ENCODE data around the gene ZSCAN10. TPM values are rescaled to one million over a fixed set of nuclear protein-coding genes. Genes with fewer than 3 reads are reported as not detected.

ZSCAN10 gene
- total and polyA plus RNA-seq, 9 of the 15 experiments (the other 6 are each of a cell fraction or from before 2014, with no cell fraction given): 0.22 TPM; not detected in 8

- no peak overlapping the region for H2AFZ ChIP-seq (ENCODE audit: low read depth, low read length)
- no peaks in the 10 kb centered on the region for H4K20me1 ChIP-seq (replicated peaks; ENCODE audit: control insufficient read depth, insufficient read depth, low read length)
- H3K4me3 ChIP-seq: no peak overlapping the region
- H3K9me3 ChIP-seq (replicated peaks; ENCODE audit: control insufficient read depth, insufficient read depth, low read depth, low read length): no peaks in the 10 kb centered on the region
- POLR2A ChIA-PET: interaction anchor here (2.1 to 2.6 kb wide), 2 partner anchors 9 to 11 kb away, joined by 7 to 17 read pairs; no protein-coding TSS in a partner anchor
- H3K9me1 ChIP-seq (ENCODE audit: control insufficient read depth, insufficient read depth, low read length): no peaks in the 10 kb centered on the region
- no peak for FAIRE-seq
- no peak for DNase-seq (ENCODE audit: extremely low read depth in 1 of 4, low spot score in 3 of 4)
- intact Hi-C loops (cut with micrococcal nuclease): no loop called here
- ATAC-seq: no peak
- H3K79me2 ChIP-seq (ENCODE audit: control insufficient read depth, insufficient read depth, low read length): peaks cover 20% of the 10 kb centered on the region
- peak overlapping the region in 1 of 2 experiments; percentile 1; a peak in 2 of 4 replicates for H3K9ac ChIP-seq (ENCODE audit: insufficient read depth in 1 of 2, low read depth in 2 of 2, low read length in 2 of 2)
- H3K4me1 ChIP-seq (replicated peaks in 1 of 2; ENCODE audit: control insufficient read depth in 2 of 2, insufficient read depth in 2 of 2, low read length in 2 of 2): peaks cover 0 to 45% of the 10 kb centered on the region in 2 experiments; a peak in 2 of 5 replicates
- CTCF ChIA-PET (ENCODE audit: low intra/inter-chr PET ratio): no interaction called here
- peaks cover 21% of the 10 kb centered on the region; the same call in 1 of the 3 replicates for H3K36me3 ChIP-seq (ENCODE audit: control insufficient read depth, insufficient read depth, low read length)
- no peak overlapping the region for H3K27ac ChIP-seq (ENCODE audit: extremely low read depth, low read depth, low read length)
- in situ Hi-C loops (cut with MboI): no loop called here
- no peak overlapping the region for H3K4me2 ChIP-seq (ENCODE audit: insufficient read depth, low read length)
- TF ChIP-seq, protein P1, sequence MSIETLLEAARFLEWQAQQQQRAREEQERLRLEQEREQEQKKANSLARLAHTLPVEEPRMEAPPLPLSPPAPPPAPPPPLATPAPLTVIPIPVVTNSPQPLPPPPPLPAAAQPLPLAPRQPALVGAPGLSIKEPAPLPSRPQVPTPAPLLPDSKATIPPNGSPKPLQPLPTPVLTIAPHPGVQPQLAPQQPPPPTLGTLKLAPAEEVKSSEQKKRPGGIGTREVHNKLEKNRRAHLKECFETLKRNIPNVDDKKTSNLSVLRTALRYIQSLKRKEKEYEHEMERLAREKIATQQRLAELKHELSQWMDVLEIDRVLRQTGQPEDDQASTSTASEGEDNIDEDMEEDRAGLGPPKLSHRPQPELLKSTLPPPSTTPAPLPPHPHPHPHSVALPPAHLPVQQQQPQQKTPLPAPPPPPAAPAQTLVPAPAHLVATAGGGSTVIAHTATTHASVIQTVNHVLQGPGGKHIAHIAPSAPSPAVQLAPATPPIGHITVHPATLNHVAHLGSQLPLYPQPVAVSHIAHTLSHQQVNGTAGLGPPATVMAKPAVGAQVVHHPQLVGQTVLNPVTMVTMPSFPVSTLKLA (conservative IDR thresholded peaks at IDR 0.05): no peak
- TF ChIP-seq USF2 (CRISPR knock-in tag; IDR thresholded peaks at IDR 0.05): no peak
- TF ChIP-seq ZSCAN32 (CRISPR knock-in tag; IDR thresholded peaks at IDR 0.05): no peak
- no peak for TF ChIP-seq PCBP2 (IDR thresholded peaks at IDR 0.05; ENCODE audit: low read depth, low read length, poor library complexity, severe bottlenecking)
- no peak for TF ChIP-seq FOS (IDR thresholded peaks at IDR 0.05; ENCODE audit: extremely low read depth, insufficient read length)
- TF ChIP-seq, protein P2, sequence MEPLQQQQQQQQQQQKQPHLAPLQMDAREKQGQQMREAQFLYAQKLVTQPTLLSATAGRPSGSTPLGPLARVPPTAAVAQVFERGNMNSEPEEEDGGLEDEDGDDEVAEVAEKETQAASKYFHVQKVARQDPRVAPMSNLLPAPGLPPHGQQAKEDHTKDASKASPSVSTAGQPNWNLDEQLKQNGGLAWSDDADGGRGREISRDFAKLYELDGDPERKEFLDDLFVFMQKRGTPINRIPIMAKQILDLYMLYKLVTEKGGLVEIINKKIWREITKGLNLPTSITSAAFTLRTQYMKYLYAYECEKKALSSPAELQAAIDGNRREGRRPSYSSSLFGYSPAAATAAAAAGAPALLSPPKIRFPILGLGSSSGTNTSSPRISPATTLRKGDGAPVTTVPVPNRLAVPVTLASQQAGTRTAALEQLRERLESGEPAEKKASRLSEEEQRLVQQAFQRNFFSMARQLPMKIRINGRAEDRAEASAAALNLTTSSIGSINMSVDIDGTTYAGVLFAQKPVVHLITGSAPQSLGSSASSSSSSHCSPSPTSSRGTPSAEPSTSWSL (CRISPR knock-in tag; IDR thresholded peaks at IDR 0.05; ENCODE audit: borderline replicate concordance): no peak
- TF ChIP-seq NR2F6 (CRISPR knock-in tag; IDR thresholded peaks at IDR 0.05): no peak
- no peak for TF ChIP-seq ATF4 (CRISPR knock-in tag; IDR thresholded peaks at IDR 0.05)
- TF ChIP-seq AFF1 (IDR thresholded peaks at IDR 0.05; ENCODE audit: low read depth in 1 of 2, partially characterized antibody in 2 of 2): no peak
- no peak for TF ChIP-seq ZSCAN29 (IDR thresholded peaks at IDR 0.05)
- TF ChIP-seq HDAC3 (IDR thresholded peaks at IDR 0.05; ENCODE audit: borderline replicate concordance, partially characterized antibody): no peak
- no peak for TF ChIP-seq GTF2A2 (tag; IDR thresholded peaks at IDR 0.05)
- no peak for TF ChIP-seq ARID1B (IDR thresholded peaks at IDR 0.05)
- 86% methylated on average over 14 of the region's 14 CpGs for WGBS (ENCODE audit: insufficient coverage, low coverage, missing lambda C conversion rate)
- no TSS peak for BruUV-seq (replicated peaks)
- no peaks in the 10 kb centered on the region for H3K27me3 ChIP-seq (ENCODE audit: control insufficient read depth in 2 of 2, insufficient read depth in 2 of 2, low read length in 2 of 2)
Measured at GRCh38 chr16:3138823-3139426, 39.8 kb upstream of the ZSCAN10 start.
